ENCODE results near the gene TIMP2. TPM values are rescaled to one million over a fixed set of nuclear protein-coding genes. Genes with fewer than 3 reads are reported as not detected.

The TIMP2 gene
- total RNA-seq, 1 donor from 2014 or later = 109 TPM

DNA sequence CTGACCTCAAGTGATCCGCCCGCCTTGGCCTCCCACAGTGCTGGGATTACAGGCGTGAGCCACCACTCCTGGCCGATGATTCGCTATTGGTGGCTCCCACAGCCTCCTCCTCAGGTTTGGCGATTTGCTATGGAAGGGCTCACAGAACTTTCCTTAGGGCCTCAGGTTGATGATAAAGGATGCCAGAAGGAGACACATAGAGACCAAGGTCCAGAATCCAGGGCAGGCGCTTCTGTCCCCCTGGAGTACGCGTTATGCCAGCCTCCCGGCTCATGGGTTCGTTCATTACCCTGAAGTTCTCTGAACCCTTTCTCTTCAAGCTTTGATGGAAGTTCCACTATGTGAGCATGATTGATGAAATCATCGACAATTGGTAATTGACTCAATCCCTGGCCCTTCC lies 34.6 kb upstream of the TIMP2 start:
- Mint-ChIP-seq H3K27me3 (ENCODE audit: low read depth) (no peaks in the 10 kb centered on the region), H3K4me1 (peaks cover 4% of the 10 kb centered on the region), H3K36me3 (no peaks in the 10 kb centered on the region), H3K9me3 (no peaks in the 10 kb centered on the region), H3K4me3 (no peak overlapping the region), H3K27ac (no peak overlapping the region)
- TF ChIP-seq, protein P1, sequence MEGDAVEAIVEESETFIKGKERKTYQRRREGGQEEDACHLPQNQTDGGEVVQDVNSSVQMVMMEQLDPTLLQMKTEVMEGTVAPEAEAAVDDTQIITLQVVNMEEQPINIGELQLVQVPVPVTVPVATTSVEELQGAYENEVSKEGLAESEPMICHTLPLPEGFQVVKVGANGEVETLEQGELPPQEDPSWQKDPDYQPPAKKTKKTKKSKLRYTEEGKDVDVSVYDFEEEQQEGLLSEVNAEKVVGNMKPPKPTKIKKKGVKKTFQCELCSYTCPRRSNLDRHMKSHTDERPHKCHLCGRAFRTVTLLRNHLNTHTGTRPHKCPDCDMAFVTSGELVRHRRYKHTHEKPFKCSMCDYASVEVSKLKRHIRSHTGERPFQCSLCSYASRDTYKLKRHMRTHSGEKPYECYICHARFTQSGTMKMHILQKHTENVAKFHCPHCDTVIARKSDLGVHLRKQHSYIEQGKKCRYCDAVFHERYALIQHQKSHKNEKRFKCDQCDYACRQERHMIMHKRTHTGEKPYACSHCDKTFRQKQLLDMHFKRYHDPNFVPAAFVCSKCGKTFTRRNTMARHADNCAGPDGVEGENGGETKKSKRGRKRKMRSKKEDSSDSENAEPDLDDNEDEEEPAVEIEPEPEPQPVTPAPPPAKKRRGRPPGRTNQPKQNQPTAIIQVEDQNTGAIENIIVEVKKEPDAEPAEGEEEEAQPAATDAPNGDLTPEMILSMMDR (IDR thresholded peaks at IDR 0.05; ENCODE audit: unreplicated experiment) = no peak
- no peak for DNase-seq (ENCODE audit: low spot score in 2 of 2, unreplicated experiment in 2 of 2)

DNA sequence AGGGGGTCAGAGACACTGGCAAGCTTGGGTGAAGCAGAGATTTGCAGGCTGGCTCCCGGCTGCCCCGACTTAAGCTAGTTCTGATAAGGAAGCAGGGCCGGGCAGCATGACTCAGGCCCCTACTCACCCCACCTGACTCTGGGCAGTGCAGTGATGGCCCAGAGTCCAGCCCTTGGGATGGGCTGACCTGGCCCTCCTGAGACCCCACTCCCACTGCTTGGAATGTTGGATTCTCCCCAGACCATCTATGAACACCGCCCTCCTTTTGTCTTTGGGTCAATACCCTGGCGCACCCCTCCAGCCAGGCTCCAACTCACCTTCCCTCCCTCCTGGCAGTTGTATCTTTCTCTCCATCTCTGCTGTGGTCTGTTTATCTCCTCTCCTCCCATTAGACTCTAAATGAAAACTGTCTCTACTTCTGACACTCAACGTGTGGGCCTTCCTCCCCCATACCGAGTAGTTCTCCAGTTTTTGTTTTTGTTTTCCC lies 33.5 kb upstream of the TIMP2 start:
- H3K4me3 Mint-ChIP-seq = no peak overlapping the region
- H3K27me3 Mint-ChIP-seq (ENCODE audit: low read depth) = no peaks in the 10 kb centered on the region
- no peaks in the 10 kb centered on the region for H3K36me3 Mint-ChIP-seq
- H3K4me1 Mint-ChIP-seq = peaks cover 4% of the 10 kb centered on the region
- no peak overlapping the region for H3K27ac Mint-ChIP-seq
- no peaks in the 10 kb centered on the region for H3K9me3 Mint-ChIP-seq
- DNase-seq (ENCODE audit: low spot score in 2 of 2, unreplicated experiment in 2 of 2) = no peak
- TF ChIP-seq, protein P1 (IDR thresholded peaks at IDR 0.05; ENCODE audit: unreplicated experiment) = no peak

DNA sequence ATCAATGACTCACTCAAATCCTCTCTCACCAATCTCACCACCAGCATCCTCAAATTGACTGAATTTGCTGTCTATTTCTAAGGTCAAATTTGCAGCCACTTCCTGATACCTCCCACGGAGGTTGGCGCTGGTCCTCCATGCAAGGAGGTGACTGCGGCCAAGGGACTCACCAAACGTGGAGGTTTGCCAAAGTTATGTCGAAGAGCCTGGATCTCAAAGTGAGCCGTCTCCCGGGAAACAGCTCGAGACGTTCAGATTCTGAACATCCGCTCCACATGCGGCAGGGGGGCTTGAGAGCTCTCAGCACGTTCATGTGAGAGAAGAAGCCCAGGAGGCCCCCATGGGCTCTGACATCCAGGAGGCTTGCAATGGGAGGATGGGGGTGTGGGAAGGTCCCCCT lies 31.9 kb upstream of the TIMP2 start:
- Mint-ChIP-seq H3K9me3 (no peaks in the 10 kb centered on the region), H3K27ac (no peak overlapping the region), H3K27me3 (ENCODE audit: low read depth) (no peaks in the 10 kb centered on the region), H3K36me3 (no peaks in the 10 kb centered on the region), H3K4me3 (no peak overlapping the region), H3K4me1 (peaks cover 13% of the 10 kb centered on the region)
- TF ChIP-seq, protein P1 (IDR thresholded peaks at IDR 0.05; ENCODE audit: unreplicated experiment) = no peak
- DNase-seq (ENCODE audit: low spot score in 2 of 2, unreplicated experiment in 2 of 2) = no peak

DNA sequence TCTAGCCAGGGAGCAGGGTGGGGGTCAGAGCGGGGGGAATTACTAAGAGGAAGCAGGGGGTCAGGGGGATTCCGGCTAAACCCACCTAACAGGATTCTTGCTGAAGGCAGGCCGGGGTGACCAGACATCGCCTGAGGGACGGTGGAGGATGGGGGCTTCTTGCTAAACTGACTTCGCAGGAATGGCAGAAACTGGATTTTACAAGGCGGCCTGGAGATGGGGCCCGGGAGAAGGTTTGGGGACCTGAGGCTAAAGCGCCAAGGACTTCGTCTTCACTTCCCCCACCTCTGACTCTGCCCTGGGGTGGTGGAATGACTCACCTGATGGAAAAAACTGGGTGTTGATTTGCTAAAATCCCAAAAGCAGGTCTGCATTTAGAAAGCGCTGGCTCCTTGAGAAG lies 31.1 kb upstream of the TIMP2 start:
- Mint-ChIP-seq H3K27ac (no peak overlapping the region), H3K27me3 (ENCODE audit: low read depth) (no peaks in the 10 kb centered on the region), H3K4me3 (no peak overlapping the region), H3K36me3 (no peaks in the 10 kb centered on the region), H3K4me1 (peaks cover 15% of the 10 kb centered on the region), H3K9me3 (peaks cover 1% of the 10 kb centered on the region)
- TF ChIP-seq, protein P1 (IDR thresholded peaks at IDR 0.05; ENCODE audit: unreplicated experiment) = no peak
- no peak for DNase-seq (ENCODE audit: low spot score in 2 of 2, unreplicated experiment in 2 of 2)

DNA sequence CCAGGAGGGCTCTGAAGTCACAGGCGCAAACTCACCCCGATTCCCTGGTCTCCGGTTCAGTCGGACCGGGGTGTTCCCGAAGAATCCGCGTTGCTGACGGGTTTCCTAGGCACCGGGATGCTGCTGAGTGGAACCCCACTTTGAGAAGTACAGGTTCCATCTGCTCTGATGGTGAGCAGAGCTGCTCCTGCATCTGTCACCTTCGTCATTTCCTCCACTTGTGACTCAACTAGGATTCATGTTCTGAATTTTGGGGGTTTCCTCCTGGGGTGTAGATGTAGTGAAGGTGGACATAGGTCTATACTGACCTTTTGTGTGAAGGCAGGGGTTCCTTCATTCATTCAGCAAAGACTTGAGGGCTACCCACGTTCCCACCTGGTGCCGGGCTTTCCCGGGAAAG lies 29.5 kb upstream of the TIMP2 start:
- peaks cover 15% of the 10 kb centered on the region for H3K4me1 Mint-ChIP-seq

More for the DNA sequence above, 29.5 kb upstream of the TIMP2 start:
- TF ChIP-seq, protein P1 (IDR thresholded peaks at IDR 0.05; ENCODE audit: unreplicated experiment) = no peak
- Mint-ChIP-seq H3K9me3 (peaks cover 12% of the 10 kb centered on the region), H3K4me3 (no peak overlapping the region), H3K27me3 (ENCODE audit: low read depth) (no peaks in the 10 kb centered on the region), H3K36me3 (no peaks in the 10 kb centered on the region), H3K27ac (no peak overlapping the region)
- DNase-seq (ENCODE audit: low spot score in 2 of 2, unreplicated experiment in 2 of 2) = no peak
